T1000 (cell line): ENCODE data around the gene CEP250.
A peak's percentile ranks its signal among the peaks of the same experiment; 100 is the strongest.
"Not testable (repeated sequence)": the region's sequence is repeated elsewhere in the genome, so short reads cannot be mapped to it uniquely, and the experiment has no call there.

Experiments used
- DNase-seq: peaks from one replicate; lab custom pipeline; 2025; ENCODE audit warnings: mixed read lengths; lab: John Stamatoyannopoulos, UW

Gene CEP250

DNA sequence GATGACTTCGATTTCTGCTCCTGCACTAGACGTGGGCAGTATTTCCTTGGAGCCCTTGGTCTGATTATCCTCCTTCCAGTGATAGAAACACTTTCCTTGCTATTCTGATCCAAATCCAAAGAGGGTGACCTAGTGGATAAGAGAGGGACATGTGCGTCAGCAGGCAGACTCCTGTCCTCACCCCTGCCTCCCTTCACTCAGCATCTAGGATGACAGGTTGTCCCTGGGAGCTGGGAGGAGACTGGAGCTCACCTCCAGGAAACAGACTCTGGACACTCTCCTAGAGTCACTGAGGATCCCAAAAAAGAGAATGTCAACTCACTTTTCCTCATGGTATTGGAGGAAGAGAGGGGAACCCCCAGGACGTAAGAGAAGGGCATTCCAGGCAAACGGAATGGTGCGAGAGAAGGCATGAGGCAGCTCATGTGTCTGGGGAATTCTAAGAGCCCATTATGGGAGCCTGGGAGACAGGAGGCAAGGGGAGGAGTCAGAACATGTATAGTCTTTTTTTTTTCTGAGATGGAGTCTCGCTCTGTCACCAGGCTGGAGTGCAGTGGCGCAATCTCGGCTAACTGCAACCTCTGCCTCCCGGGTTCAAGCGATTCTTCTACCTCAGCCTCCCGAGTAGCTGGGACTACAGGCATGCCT is 71.8 kb downstream of the CEP250 start:
- DNase-seq, result no peak

DNA sequence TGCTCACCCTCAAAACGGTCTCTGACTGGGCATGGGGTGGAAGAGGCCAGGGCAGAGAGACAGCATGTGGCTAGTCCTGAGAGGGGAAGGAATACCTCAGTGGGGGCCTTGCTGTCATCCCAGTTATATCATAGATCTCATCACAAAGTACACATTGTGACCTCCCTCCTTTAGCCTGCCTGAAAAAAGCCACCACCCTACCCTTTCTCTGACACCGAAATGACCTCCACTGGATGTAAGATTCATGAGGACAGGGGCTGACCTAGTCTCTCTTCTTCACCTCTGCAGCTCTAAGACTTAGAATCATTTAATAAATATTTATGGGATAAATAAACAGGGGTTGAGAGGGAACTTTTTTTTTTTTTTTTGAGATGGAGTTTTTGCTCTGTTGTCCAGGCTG is 74.2 kb downstream of the CEP250 start, which contains the start of gene C20orf173:
TSS of gene C20orf173 (minus strand) at position 101 of the 400 bp plus-strand sequence. CDS start 279 bp downstream, outside the sequence.
- DNase-seq, result no peak

DNA sequence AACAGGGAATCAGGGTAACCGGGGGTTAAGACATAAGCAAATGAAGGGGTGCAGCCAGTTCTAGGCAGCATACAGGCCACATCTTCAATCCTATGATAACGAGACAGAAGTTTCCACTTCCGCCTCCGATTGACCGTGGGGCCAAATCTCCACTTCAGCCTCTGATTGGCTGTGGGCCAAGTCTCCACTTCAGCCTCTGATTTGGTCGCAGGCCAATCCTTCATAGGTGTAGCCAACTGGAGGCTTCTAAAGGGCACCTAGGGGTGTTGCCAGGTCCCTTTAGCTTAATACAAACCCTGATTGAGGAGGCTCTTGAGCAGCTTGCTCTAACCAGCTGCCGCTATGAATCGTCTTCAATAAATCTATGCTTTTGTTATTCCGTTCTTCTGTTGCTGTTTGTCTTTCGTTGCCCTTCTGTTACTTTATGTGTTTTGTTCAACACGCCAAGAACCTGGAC is 84.4 kb downstream of the CEP250 start:
- DNase-seq, result no peak

GRCh38 chr20:35541118-35541782 is 85.9 kb downstream of the CEP250 start:
- no peak for DNase-seq

DNA sequence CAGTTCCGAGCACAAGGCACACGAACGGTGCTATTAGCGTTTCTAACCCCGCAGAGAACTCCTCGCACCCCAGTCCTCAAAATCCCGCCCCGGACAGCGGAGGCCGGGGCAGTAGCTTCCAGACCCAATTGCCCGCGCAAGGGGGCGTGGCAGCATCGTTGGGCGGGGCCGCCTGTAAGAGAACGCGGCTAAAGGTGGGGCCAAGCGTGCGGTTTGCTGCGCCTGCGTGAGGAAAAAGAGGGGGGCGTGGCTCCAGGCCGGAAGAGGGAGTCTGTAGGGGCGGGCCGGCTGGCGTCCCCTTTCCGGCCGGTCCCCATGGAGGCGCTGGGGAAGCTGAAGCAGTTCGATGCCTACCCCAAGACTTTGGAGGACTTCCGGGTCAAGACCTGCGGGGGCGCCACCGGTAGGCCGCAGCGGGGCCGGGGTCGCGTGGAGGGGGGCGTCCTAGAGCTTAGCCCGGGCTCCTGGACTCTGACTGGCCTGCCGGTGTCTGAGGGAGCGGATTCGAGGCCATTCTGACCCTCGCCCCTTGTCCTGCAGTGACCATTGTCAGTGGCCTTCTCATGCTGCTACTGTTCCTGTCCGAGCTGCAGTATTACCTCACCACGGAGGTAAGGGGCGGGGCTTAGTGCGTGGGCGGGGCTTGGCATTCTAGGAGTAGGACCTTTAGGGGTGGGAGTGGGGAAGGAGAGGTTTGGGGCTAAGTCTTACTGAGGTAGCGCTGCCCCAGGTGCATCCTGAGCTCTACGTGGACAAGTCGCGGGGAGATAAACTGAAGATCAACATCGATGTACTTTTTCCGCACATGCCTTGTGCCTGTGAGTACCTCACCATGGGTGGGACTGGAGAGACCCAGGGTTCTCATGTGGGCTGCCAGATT is 86.6 kb downstream of the CEP250 start, which contains the start of gene ERGIC3:
TSS of gene ERGIC3 (plus strand) at position 296 of the 880 bp plus-strand sequence. CDS start at position 316, 20 bp downstream.
- DNase-seq, result peak; percentile 97

DNA sequence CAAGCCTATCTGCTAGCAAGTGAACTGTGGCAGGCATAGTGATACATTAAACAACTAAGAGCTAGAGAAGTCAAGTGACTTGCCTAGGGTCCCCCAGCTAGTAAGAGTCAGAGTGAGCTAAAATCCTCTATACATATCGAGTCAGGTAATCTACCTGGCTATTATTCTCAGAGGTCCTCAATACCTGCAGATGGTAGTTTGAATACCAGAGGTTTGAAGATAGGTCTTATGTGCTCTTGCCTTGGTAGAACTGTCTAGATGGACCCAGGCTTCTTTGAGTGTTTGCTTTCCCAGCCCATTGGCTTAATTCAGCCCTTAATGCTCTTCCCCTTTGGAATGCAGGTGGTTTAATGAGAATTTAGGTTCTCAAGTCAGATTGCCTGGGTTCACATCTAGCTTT is 87.6 kb downstream of the CEP250 start:
- DNase-seq, result no peak

DNA sequence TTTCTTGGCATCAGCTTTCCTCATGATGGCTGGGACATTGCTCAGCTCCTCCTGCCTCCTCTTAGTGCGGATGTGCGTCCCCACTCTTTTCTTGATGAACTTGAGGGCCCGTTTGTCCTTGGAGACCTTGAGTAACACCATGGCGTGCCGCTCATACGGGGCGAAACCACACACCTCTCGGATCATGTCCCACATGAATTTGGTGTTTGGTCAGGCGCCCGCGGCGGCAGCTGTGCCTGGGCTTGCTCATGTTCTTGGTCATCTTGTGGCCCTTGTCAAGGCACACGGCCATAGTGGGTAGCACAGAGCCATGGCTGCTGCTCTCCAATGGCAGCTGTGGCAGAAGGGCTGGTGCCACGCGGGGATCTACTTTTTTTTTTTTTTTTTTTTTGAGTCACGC is 89.0 kb downstream of the CEP250 start:
- DNase-seq, result no peak

- DNase-seq, result not testable (repeated sequence)
These were observed 89.5 kb downstream of the CEP250 start for GRCh38 chr20:35544941-35545340.

DNA sequence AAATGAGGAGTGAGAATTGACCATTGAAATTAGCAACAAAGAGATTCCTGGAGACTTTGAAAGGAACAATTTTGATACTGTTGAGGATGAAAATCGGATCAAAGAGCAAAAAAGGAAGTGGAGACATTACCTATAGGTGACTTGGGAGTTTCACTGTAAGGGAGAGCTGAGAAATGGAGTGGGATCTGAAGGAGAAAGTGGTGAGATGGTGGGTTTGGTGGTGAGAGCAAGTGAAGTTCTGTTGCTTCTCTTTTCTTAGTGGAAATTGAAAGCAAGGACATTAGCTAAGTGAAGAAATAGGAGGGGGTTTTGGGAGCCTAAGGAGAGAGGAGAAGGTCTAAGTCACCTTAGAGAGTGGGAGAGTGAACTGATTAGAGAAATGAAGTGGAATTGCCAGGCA is 90.7 kb downstream of the CEP250 start:
- DNase-seq, result no peak

GRCh38 chr20:35547329-35547728 is 91.9 kb downstream of the CEP250 start:
- no peak for DNase-seq

GRCh38 chr20:35551503-35551902 is 96.1 kb downstream of the CEP250 start:
- no peak for DNase-seq

- DNase-seq, result no peak
These were observed 97.5 kb downstream of the CEP250 start for GRCh38 chr20:35552914-35553313.

- DNase-seq, result not testable (repeated sequence)
These were observed 100.1 kb downstream of the CEP250 start for GRCh38 chr20:35555461-35555860.

DNA sequence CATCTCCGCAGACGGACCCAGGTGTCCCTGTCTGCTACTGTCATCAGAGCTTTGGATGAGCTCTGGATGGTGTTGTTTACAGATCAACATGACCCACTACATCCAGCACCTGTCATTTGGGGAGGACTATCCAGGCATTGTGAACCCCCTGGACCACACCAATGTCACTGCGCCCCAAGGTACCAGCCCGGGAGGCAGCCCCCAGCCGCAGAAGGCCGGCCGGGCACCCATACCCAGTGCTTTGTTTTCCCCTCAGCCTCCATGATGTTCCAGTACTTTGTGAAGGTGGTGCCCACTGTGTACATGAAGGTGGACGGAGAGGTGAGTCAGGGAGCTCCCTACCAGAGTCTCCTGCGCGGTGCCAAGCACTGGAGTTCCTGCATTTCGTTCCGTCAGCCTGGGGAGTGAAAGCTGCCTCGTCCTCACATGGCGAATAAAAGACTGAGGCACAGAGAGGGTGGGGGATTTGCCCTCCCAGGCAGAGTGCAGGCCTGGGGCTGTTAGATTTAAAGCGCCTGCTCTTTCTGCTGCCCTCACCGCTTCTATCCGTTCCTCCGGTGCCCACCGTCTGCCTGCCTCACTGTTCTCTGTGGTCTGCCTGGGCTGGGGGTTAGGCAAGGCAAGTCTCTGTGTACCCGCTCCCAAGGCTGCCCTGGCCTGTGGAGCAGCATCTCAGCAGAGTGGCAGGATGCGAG is 100.7 kb downstream of the CEP250 start:
- DNase-seq, result no peak

- no peak for DNase-seq
These were observed 101.5 kb downstream of the CEP250 start for GRCh38 chr20:35556871-35557270.

DNA sequence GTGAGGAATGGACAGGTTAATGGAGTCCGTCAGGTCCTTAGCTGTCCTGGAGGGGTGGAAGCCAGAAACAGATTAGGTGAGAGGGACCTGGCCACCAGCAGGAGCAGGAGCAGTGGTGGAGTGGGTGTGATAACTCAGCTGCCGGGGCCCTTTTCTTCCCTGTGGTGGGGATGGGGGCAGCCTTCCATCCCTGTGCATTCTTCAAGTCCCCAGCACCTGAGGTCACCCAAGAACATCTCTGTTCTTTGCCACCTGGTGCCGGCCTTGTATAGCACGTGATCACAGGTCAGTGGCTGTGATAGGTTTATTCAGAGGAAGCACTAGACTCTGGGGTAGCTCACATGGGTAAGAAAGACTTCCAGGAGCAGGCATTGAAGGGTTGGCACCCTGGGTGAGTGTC is 103.1 kb downstream of the CEP250 start:
- no peak for DNase-seq

- DNase-seq, result no peak
These were observed 103.8 kb downstream of the CEP250 start for GRCh38 chr20:35559042-35559693.

GRCh38 chr20:35560105-35560511 is 104.7 kb downstream of the CEP250 start:
- no peak for DNase-seq

- no peak for DNase-seq
These were observed 105.1 kb downstream of the CEP250 start for GRCh38 chr20:35560541-35560940.

DNA sequence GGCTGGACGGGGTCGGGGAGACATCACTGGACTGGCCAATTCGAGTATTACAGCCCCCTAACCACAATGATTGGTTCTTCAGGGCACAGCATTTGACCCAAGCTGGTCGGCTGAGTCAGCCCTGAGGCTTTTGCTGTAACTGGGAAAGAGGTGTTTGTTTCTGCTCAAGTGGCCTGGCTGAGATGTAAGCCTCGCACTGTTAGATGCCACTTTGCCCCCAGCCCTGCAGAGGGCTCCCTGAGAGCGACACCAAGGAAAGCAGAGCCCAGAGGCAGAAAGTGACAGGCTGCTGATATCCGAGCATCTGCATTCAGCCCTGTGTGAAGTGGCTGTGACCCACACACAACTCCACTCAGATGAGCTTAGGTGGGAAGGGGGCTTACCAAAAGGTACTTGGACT is 105.9 kb downstream of the CEP250 start:
- no peak for DNase-seq

DNA sequence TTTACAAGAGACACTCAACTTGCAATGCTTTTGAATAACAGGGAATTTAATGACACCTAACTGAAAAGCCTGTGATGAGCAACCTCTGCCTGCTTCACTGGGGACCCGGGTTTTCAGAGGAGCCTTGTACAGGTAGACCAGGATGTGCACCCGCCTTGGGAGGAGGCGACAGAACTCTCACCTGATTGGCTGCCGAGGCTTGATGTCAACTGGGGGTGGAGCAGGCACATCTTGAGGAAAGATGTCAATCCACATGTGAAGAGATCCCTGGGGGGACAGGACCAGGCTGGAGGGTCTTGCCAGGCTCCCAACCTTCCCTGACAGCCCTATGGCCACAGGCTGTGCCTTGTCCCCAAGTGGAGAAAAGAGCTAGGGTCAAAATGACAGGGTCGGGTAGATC is 106.3 kb downstream of the CEP250 start:
- no peak for DNase-seq
